RWPE2 (cell line): ENCODE data around the gene SLCO4A1.
A peak's percentile ranks its signal among the peaks of the same experiment; 100 is the strongest.

Experiments used
- ATAC-seq: fragments of 200-7000 bp; cut with Tn5 transposase; 3 replicates; pipeline ENCODE4 v1.9.1; 2021; ENCODE audit warnings: low read depth
- DNase-seq: peaks from one replicate; pipeline ENCODE4 v3.0.0-alpha.2; 2020; ENCODE audit warnings: low spot score
- H3K27ac ChIP-seq: fragments of 450-650 bp; 2 replicates; pipeline ENCODE4 v1.5.1; 2017; ENCODE audit warnings: mild to moderate bottlenecking; ENCODE audit not compliant: poor library complexity, severe bottlenecking
- H3K27me3 ChIP-seq: fragments of 250-450 bp; sonication (Bioruptor Pico); 2 replicates; pipeline ENCODE4 v1.5.1; 2021; ENCODE audit warnings: mild to moderate bottlenecking, moderate library complexity; ENCODE audit not compliant: insufficient read depth, poor library complexity, severe bottlenecking
- H3K36me3 ChIP-seq: fragments of 250-450 bp; sonication (Bioruptor Pico); 2 replicates; pipeline ENCODE4 v1.5.1; 2020; ENCODE audit warnings: low read depth, mild to moderate bottlenecking, moderate library complexity
- H3K4me1 ChIP-seq: fragments of 250-450 bp; sonication (Bioruptor Pico); 2 replicates; pipeline ENCODE4 v1.5.1; 2021; ENCODE audit warnings: mild to moderate bottlenecking, moderate library complexity; ENCODE audit not compliant: insufficient read depth, poor library complexity, severe bottlenecking
- H3K4me3 ChIP-seq: fragments of 250-450 bp; sonication (Bioruptor Pico); 2 replicates; pipeline ENCODE4 v1.5.1; 2021; ENCODE audit warnings: mild to moderate bottlenecking, moderate library complexity; ENCODE audit not compliant: severe bottlenecking
- H3K9me3 ChIP-seq: fragments of 250-450 bp; sonication (Bioruptor Pico); 2 replicates; pipeline ENCODE4 v1.5.1; 2021; ENCODE audit warnings: mild to moderate bottlenecking, moderate library complexity; ENCODE audit not compliant: severe bottlenecking
- TF ChIP-seq, protein P1 (sequence below): fragments of 450-650 bp; IDR thresholded peaks from one replicate; pipeline ENCODE4 v1.5.1; 2017; ENCODE audit warnings: mild to moderate bottlenecking, moderate library complexity; ENCODE audit not compliant: poor library complexity, severe bottlenecking

Gene SLCO4A1

DNA sequence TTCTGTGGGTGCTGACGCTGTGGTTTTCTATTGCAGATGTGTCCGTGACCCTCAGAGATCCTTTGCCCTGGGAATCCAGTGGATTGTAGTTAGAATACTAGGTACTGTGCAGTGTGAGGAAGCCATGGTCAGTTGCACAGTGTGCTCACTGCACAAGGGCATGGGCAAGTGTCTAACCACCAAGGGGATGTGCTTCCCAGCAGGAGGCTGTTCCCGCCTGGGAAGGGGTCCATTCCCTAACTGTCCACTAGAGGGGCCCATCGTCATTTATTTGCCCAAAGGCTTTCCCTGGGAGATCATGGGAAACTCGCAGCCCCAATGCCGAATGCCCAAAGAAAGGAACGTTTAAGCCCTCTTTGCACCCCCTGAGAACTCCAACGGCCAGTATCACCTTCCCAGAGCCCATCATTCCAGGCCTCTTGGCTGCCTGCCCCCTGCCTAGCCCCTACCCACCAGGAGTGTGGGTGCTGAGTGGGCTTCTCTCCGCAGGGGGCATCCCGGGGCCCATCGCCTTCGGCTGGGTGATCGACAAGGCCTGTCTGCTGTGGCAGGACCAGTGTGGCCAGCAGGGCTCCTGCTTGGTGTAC is 26.2 kb downstream of the SLCO4A1 start:
- TF ChIP-seq, protein P1, sequence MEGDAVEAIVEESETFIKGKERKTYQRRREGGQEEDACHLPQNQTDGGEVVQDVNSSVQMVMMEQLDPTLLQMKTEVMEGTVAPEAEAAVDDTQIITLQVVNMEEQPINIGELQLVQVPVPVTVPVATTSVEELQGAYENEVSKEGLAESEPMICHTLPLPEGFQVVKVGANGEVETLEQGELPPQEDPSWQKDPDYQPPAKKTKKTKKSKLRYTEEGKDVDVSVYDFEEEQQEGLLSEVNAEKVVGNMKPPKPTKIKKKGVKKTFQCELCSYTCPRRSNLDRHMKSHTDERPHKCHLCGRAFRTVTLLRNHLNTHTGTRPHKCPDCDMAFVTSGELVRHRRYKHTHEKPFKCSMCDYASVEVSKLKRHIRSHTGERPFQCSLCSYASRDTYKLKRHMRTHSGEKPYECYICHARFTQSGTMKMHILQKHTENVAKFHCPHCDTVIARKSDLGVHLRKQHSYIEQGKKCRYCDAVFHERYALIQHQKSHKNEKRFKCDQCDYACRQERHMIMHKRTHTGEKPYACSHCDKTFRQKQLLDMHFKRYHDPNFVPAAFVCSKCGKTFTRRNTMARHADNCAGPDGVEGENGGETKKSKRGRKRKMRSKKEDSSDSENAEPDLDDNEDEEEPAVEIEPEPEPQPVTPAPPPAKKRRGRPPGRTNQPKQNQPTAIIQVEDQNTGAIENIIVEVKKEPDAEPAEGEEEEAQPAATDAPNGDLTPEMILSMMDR = peak; percentile 99
- no peak for DNase-seq
- Histone ChIP-seq H3K36me3 (no peaks in the 10 kb centered on the region), H3K4me3 (no peak overlapping the region), H3K9me3 (no peaks in the 10 kb centered on the region), H3K27ac (no peak overlapping the region), H3K4me1 (peaks cover 12% of the 10 kb centered on the region), H3K27me3 (no peaks in the 10 kb centered on the region)
- peak; percentile 56 for ATAC-seq

GRCh38 chr20:62669249-62669648 is 26.9 kb downstream of the SLCO4A1 start:
- Histone ChIP-seq H3K4me3 (no peak overlapping the region), H3K27me3 (no peaks in the 10 kb centered on the region), H3K9me3 (no peaks in the 10 kb centered on the region), H3K27ac (no peak overlapping the region), H3K4me1 (peaks cover 12% of the 10 kb centered on the region), H3K36me3 (no peaks in the 10 kb centered on the region)
- TF ChIP-seq, protein P1 = no peak
- ATAC-seq (no peak), DNase-seq (no peak)

DNA sequence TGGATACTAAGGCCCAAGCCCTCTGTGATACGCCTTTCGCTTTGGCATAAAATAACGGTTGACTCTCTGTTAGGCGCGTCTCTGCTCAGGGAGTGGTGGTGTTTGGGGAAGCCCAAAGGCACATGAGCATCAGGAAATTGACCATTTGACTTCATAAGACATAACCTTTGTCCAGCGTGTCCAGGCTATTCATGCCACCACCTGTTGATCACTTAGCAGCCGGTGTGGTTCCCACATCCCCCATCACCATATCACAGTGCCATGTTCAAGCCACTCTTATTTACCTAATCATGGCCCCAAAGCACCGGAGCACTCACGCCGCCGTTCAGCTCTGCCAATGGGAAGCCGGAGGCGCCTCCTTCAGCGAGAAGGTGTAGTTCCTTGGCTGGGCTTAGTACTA is 27.9 kb downstream of the SLCO4A1 start:
- Histone ChIP-seq H3K36me3 (no peaks in the 10 kb centered on the region), H3K4me1 (peaks cover 12% of the 10 kb centered on the region), H3K9me3 (no peaks in the 10 kb centered on the region), H3K27ac (no peak overlapping the region), H3K27me3 (no peaks in the 10 kb centered on the region), H3K4me3 (no peak overlapping the region)
- ATAC-seq = no peak
- no peak for DNase-seq
- TF ChIP-seq, protein P1 = no peak

GRCh38 chr20:62670998-62671397 is 28.7 kb downstream of the SLCO4A1 start:
- no peaks in the 10 kb centered on the region for H3K36me3 ChIP-seq
- ATAC-seq (no peak), DNase-seq (no peak)
- no peak overlapping the region for H3K4me3 ChIP-seq
- H3K27ac ChIP-seq = no peak overlapping the region
- H3K9me3 ChIP-seq = no peaks in the 10 kb centered on the region
- H3K27me3 ChIP-seq = no peaks in the 10 kb centered on the region
- TF ChIP-seq, protein P1 = no peak
- peaks cover 12% of the 10 kb centered on the region for H3K4me1 ChIP-seq

GRCh38 chr20:62671765-62672164 is 29.5 kb downstream of the SLCO4A1 start:
- no peak overlapping the region for H3K4me3 ChIP-seq
- TF ChIP-seq, protein P1 = no peak
- no peaks in the 10 kb centered on the region for H3K9me3 ChIP-seq
- ATAC-seq (no peak), DNase-seq (no peak)
- H3K27me3 ChIP-seq = no peaks in the 10 kb centered on the region
- H3K36me3 ChIP-seq = no peaks in the 10 kb centered on the region
- H3K4me1 ChIP-seq = peaks cover 7% of the 10 kb centered on the region
- no peak overlapping the region for H3K27ac ChIP-seq
